ENCODE measurements around the gene OCA2. TPM values are rescaled to one million over a fixed set of nuclear protein-coding genes. Genes with fewer than 3 reads are reported as not detected.

Gene OCA2
- polyA plus RNA-seq, 1 donor from 2014 or later, result 0.97 TPM

DNA sequence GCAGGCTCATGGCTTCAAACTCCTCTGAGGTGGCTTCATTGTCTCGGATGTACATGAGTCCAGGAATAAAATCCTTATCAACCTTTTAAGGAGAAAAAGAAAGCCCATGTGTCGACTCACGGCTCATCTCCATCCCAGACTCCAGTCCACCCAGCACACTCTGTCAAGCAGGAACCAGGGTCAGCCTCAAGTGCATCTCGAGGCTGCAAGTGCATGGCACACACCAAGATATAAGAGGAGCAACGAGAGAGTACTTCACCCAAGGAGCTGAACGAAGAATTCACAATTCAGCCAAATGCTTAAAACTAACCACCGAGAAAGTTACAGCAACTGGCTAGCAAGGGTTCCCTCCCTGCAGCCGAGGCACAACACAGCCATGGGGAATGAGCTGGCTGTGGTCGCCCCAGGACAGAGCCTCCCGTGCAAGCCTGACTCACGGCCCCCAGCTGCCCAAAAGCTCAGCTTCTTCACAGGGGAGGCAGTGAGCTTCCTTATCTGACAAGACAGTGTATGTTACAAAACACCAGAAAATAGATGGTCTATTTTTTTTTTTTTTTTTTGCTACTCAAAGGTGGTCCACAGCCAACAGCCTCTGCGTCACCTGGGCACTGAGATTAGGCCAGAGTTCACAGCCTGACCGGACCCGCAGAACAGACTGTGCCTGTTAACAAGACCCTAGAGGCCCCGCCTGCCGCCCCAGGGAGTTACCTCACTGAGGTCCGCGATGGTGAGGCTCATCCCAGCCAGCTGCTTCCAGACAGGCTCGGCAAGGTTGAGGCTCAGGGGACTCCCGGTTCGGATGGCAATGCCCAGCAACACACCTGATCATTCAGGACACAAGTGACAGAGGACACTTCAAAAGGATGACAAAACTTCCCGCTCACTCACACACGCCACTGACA, 15.9 kb upstream of the OCA2 start:
- Histone ChIP-seq H3K27ac (ENCODE audit: low read length) (no peak overlapping the region), H3K4me3 (ENCODE audit: low read length) (no peak overlapping the region), H3K9ac (ENCODE audit: low read length) (no peak overlapping the region), H3K36me3 (ENCODE audit: insufficient read depth, low read length) (no peaks in the 10 kb centered on the region), H3F3A (ENCODE audit: insufficient read depth, low read length, poor library complexity, severe bottlenecking) (no peaks in the 10 kb centered on the region), H3K4me2 (ENCODE audit: low read length) (no peak overlapping the region), H3K79me2 (replicated peaks; ENCODE audit: insufficient read depth, low read length) (no peaks in the 10 kb centered on the region), H3K9me3 (ENCODE audit: low read length) (no peaks in the 10 kb centered on the region), H3K27me3 (ENCODE audit: insufficient read depth, low read depth, low read length) (no peaks in the 10 kb centered on the region), H3K9me2 (ENCODE audit: insufficient read depth, low read length) (no peaks in the 10 kb centered on the region), H4K20me1 (ENCODE audit: insufficient read depth) (no peaks in the 10 kb centered on the region), H2AFZ (ENCODE audit: low read depth, low read length) (no peak overlapping the region)
- TF ChIP-seq SMC3 (conservative IDR thresholded peaks at IDR 0.05; ENCODE audit: poor library complexity) (no peak), RAD21 (conservative IDR thresholded peaks at IDR 0.05) (no peak), TAF1 (IDR thresholded peaks at IDR 0.05; ENCODE audit: low read depth) (no peak), EP300 (conservative IDR thresholded peaks at IDR 0.05; ENCODE audit: poor library complexity, severe bottlenecking) (no peak), MXI1 (conservative IDR thresholded peaks at IDR 0.05; ENCODE audit: poor library complexity, severe bottlenecking) (no peak), EZH2 (IDR thresholded peaks at IDR 0.05; ENCODE audit: borderline replicate concordance, insufficient read depth, low read length, poor library complexity, severe bottlenecking) (no peak), POLR2AphosphoS5 (IDR thresholded peaks at IDR 0.05) (no peak)
- TF ChIP-seq, protein P1, sequence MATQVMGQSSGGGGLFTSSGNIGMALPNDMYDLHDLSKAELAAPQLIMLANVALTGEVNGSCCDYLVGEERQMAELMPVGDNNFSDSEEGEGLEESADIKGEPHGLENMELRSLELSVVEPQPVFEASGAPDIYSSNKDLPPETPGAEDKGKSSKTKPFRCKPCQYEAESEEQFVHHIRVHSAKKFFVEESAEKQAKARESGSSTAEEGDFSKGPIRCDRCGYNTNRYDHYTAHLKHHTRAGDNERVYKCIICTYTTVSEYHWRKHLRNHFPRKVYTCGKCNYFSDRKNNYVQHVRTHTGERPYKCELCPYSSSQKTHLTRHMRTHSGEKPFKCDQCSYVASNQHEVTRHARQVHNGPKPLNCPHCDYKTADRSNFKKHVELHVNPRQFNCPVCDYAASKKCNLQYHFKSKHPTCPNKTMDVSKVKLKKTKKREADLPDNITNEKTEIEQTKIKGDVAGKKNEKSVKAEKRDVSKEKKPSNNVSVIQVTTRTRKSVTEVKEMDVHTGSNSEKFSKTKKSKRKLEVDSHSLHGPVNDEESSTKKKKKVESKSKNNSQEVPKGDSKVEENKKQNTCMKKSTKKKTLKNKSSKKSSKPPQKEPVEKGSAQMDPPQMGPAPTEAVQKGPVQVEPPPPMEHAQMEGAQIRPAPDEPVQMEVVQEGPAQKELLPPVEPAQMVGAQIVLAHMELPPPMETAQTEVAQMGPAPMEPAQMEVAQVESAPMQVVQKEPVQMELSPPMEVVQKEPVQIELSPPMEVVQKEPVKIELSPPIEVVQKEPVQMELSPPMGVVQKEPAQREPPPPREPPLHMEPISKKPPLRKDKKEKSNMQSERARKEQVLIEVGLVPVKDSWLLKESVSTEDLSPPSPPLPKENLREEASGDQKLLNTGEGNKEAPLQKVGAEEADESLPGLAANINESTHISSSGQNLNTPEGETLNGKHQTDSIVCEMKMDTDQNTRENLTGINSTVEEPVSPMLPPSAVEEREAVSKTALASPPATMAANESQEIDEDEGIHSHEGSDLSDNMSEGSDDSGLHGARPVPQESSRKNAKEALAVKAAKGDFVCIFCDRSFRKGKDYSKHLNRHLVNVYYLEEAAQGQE (IDR thresholded peaks at IDR 0.05; ENCODE audit: borderline replicate concordance), result no peak
- TF ChIP-seq, protein P2, sequence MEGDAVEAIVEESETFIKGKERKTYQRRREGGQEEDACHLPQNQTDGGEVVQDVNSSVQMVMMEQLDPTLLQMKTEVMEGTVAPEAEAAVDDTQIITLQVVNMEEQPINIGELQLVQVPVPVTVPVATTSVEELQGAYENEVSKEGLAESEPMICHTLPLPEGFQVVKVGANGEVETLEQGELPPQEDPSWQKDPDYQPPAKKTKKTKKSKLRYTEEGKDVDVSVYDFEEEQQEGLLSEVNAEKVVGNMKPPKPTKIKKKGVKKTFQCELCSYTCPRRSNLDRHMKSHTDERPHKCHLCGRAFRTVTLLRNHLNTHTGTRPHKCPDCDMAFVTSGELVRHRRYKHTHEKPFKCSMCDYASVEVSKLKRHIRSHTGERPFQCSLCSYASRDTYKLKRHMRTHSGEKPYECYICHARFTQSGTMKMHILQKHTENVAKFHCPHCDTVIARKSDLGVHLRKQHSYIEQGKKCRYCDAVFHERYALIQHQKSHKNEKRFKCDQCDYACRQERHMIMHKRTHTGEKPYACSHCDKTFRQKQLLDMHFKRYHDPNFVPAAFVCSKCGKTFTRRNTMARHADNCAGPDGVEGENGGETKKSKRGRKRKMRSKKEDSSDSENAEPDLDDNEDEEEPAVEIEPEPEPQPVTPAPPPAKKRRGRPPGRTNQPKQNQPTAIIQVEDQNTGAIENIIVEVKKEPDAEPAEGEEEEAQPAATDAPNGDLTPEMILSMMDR (IDR thresholded peaks at IDR 0.05; ENCODE audit: poor library complexity, severe bottlenecking), result no peak

DNA sequence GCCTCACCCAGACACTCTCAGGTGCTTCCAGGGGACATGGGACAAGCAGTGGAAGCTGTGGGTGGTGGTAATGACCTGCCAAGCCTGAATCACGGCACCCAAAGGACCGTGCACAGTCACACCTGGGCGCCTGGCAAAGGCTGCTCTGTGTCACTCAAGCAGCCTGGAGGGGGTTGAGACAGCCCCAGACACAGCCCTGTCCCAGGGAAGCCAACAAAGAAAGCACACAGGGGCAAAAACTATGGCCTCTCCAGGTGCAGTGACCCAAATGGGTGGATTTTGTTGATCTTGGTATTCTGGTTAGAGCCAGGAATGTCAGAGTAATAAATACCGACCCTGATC, 15.0 kb upstream of the OCA2 start:
- H2AFZ ChIP-seq (ENCODE audit: low read depth, low read length), result no peak overlapping the region
- H3K36me3 ChIP-seq (ENCODE audit: insufficient read depth, low read length), result no peaks in the 10 kb centered on the region
- H3K27ac ChIP-seq (ENCODE audit: low read length), result no peak overlapping the region
- TF ChIP-seq RAD21 (conservative IDR thresholded peaks at IDR 0.05) (no peak), MXI1 (conservative IDR thresholded peaks at IDR 0.05; ENCODE audit: poor library complexity, severe bottlenecking) (no peak), SMC3 (conservative IDR thresholded peaks at IDR 0.05; ENCODE audit: poor library complexity) (no peak), EP300 (conservative IDR thresholded peaks at IDR 0.05; ENCODE audit: poor library complexity, severe bottlenecking) (no peak), TAF1 (IDR thresholded peaks at IDR 0.05; ENCODE audit: low read depth) (no peak)
- TF ChIP-seq, protein P2 (IDR thresholded peaks at IDR 0.05; ENCODE audit: poor library complexity, severe bottlenecking), result no peak
- TF ChIP-seq, protein P1 (IDR thresholded peaks at IDR 0.05; ENCODE audit: borderline replicate concordance), result no peak
- H3K4me2 ChIP-seq (ENCODE audit: low read length), result no peak overlapping the region
- H3F3A ChIP-seq (ENCODE audit: insufficient read depth, low read length, poor library complexity, severe bottlenecking), result no peaks in the 10 kb centered on the region
- no peaks in the 10 kb centered on the region for H3K9me3 ChIP-seq (ENCODE audit: low read length)
- H3K9ac ChIP-seq (ENCODE audit: low read length), result no peak overlapping the region
- H3K79me2 ChIP-seq (replicated peaks; ENCODE audit: insufficient read depth, low read length), result no peaks in the 10 kb centered on the region
- no peaks in the 10 kb centered on the region for H3K9me2 ChIP-seq (ENCODE audit: insufficient read depth, low read length)
- H3K4me3 ChIP-seq (ENCODE audit: low read length), result no peak overlapping the region
- no peaks in the 10 kb centered on the region for H4K20me1 ChIP-seq (ENCODE audit: insufficient read depth)
- H3K27me3 ChIP-seq (ENCODE audit: insufficient read depth, low read depth, low read length), result no peaks in the 10 kb centered on the region

Measured in neural cell (in vitro differentiated cells).